ENCODE data around the gene RPL37. TPM values are rescaled to one million over a fixed set of nuclear protein-coding genes. Genes with fewer than 3 reads are reported as not detected.
"Not testable (repeated sequence)": the region's sequence is repeated elsewhere in the genome, so short reads cannot be mapped to it uniquely, and the experiment has no call there.

Gene RPL37
- total RNA-seq, 3 donors from 2014 or later, result 785 to 853 (median 837) TPM

- Histone ChIP-seq H3K36me3 (ENCODE audit: low read depth) (peaks cover 10% of the 10 kb centered on the region), H3K4me1 (ENCODE audit: low read depth) (no peaks in the 10 kb centered on the region), H3K4me3 (no peak overlapping the region), H3K9me3 (no peaks in the 10 kb centered on the region)
- ATAC-seq (no peak), DNase-seq (no peak)
- no peak for TF ChIP-seq CTCF (IDR thresholded peaks at IDR 0.05)
- intact Hi-C loops (cut with DNase I, micrococcal nuclease), result no loop called here
These were observed 7.6 kb downstream of the RPL37 start for GRCh38 chr5:40827188-40827977.

GRCh38 chr5:40826489-40827187 lies 8.4 kb downstream of the RPL37 start:
- ATAC-seq (no peak), DNase-seq (no peak)
- intact Hi-C loops (cut with DNase I, micrococcal nuclease), result no loop called here
- peaks cover 10% of the 10 kb centered on the region for H3K36me3 ChIP-seq (ENCODE audit: low read depth)
- no peaks in the 10 kb centered on the region for H3K4me1 ChIP-seq (ENCODE audit: low read depth)
- H3K4me3 ChIP-seq, result no peak overlapping the region
- no peaks in the 10 kb centered on the region for H3K9me3 ChIP-seq
- TF ChIP-seq CTCF (IDR thresholded peaks at IDR 0.05), result no peak

GRCh38 chr5:40825461-40826043 lies 9.5 kb downstream of the RPL37 start:
- intact Hi-C loops (cut with DNase I, micrococcal nuclease); H3K9me3 ChIP-seq; DNase-seq; ATAC-seq; H3K36me3 ChIP-seq (ENCODE audit: low read depth); H3K4me3 ChIP-seq; H3K4me1 ChIP-seq (ENCODE audit: low read depth): not testable (repeated sequence)

- intact Hi-C loops (cut with DNase I, micrococcal nuclease), result no loop called here
- Histone ChIP-seq H3K4me1 (ENCODE audit: low read depth) (no peaks in the 10 kb centered on the region), H3K4me3 (no peak overlapping the region), H3K9me3 (no peaks in the 10 kb centered on the region), H3K36me3 (ENCODE audit: low read depth) (no peaks in the 10 kb centered on the region)
- no peak for TF ChIP-seq CTCF (IDR thresholded peaks at IDR 0.05)
- DNase-seq, result no peak
- no peak for ATAC-seq
These were observed 11.6 kb downstream of the RPL37 start for GRCh38 chr5:40823459-40823858.

GRCh38 chr5:40813698-40814281 lies 21.2 kb downstream of the RPL37 start:
- TF ChIP-seq CTCF (IDR thresholded peaks at IDR 0.05), result no peak
- ATAC-seq, result no peak
- no peaks in the 10 kb centered on the region for H3K36me3 ChIP-seq (ENCODE audit: low read depth)
- no peaks in the 10 kb centered on the region for H3K4me1 ChIP-seq (ENCODE audit: low read depth)
- intact Hi-C loops (cut with DNase I, micrococcal nuclease), result no loop called here
- DNase-seq, result no peak
- no peak overlapping the region for H3K4me3 ChIP-seq
- H3K9me3 ChIP-seq, result no peaks in the 10 kb centered on the region

GRCh38 chr5:40812125-40812524 lies 22.9 kb downstream of the RPL37 start:
- ATAC-seq, result peak; percentile 68
- intact Hi-C loops (cut with DNase I, micrococcal nuclease), result no loop called here

More at GRCh38 chr5:40812125-40812524, 22.9 kb downstream of the RPL37 start:
- no peaks in the 10 kb centered on the region for H3K9me3 ChIP-seq
- H3K4me3 ChIP-seq, result no peak overlapping the region
- H3K4me1 ChIP-seq (ENCODE audit: low read depth), result no peaks in the 10 kb centered on the region
- no peak for TF ChIP-seq CTCF (IDR thresholded peaks at IDR 0.05)
- no peaks in the 10 kb centered on the region for H3K36me3 ChIP-seq (ENCODE audit: low read depth)
- no peak for DNase-seq

Data from mucosa of descending colon (tissue), 3 donors.